Activated CD4-positive, alpha-beta memory T cell treated with anti-CD3 and anti-CD28 coated beads, Interleukin-2, amount 10 ng/mL, durations not matched to agents 7 days and 5 days (primary cell): ENCODE measurements around the gene PRKCB. TPM values are rescaled to one million over a fixed set of nuclear protein-coding genes. Genes with fewer than 3 reads are reported as not detected.
"Not testable (repeated sequence)": the region's sequence is repeated elsewhere in the genome, so short reads cannot be mapped to it uniquely, and the experiment has no call there.

Experiments
- CTCF ChIA-PET: fragments of 350-600 bp; sonication (Branson Sonifier 250); formaldehyde crosslinking; loops from one replicate; lab custom pipeline; 2021; ENCODE audit warnings: antibody characterized with exemption, inconsistent platforms; lab: Charles Lee
- POLR2A ChIA-PET: fragments of 350-600 bp; sonication (Branson Sonifier 250); formaldehyde crosslinking; loops from one replicate; lab custom pipeline; 2021; ENCODE audit warnings: antibody characterized with exemption; lab: Charles Lee
- DNase-seq: peaks from one replicate; pipeline ENCODE4 v3.0.0-alpha.2; 2020
- H3K27ac Mint-ChIP-seq: one replicate; pipeline ENCODE4 v1.8.0; 2021; ENCODE audit warnings: mild to moderate bottlenecking, mixed read lengths
- H3K27me3 Mint-ChIP-seq: one replicate; pipeline ENCODE4 v1.8.0; 2021; ENCODE audit warnings: mixed read lengths
- H3K36me3 Mint-ChIP-seq: one replicate; pipeline ENCODE4 v1.8.0; 2021; ENCODE audit warnings: low read depth, mixed read lengths
- H3K4me1 Mint-ChIP-seq: one replicate; pipeline ENCODE4 v1.8.0; 2021; ENCODE audit warnings: mixed read lengths
- H3K4me3 Mint-ChIP-seq: one replicate; pipeline ENCODE4 v1.8.0; 2021; ENCODE audit warnings: mild to moderate bottlenecking, mixed read lengths
- H3K9me3 Mint-ChIP-seq: one replicate; pipeline ENCODE4 v1.8.0; 2021; ENCODE audit warnings: mixed read lengths
- total RNA-seq, 2 experiments: library from RNA; stranded (reverse); gene quantifications; one replicate each; pipeline ENCODE4 v1.2.3, GENCODE V29; 2021

Gene PRKCB
- total RNA-seq, 2 experiments from 2014 or later = 77.3 to 81.4 TPM

GRCh38 chr16:24013054-24013636, 177.4 kb downstream of the PRKCB start:
- POLR2A ChIA-PET = interaction anchor here (0.7 to 1.2 kb wide), 3 partner anchors 15 to 210 kb away, joined by 3 read pairs; no protein-coding TSS in a partner anchor
- peak overlapping the region; percentile 86 for H3K27ac Mint-ChIP-seq
- H3K9me3 Mint-ChIP-seq = no peaks in the 10 kb centered on the region
- H3K4me3 Mint-ChIP-seq = no peak overlapping the region
- CTCF ChIA-PET = interaction anchor here (0.6 to 15.6 kb wide), 5 partner anchors 13 to 498 kb away, joined by 3 to 276 read pairs (median 7); no protein-coding TSS in a partner anchor
- no peak for DNase-seq
- H3K27me3 Mint-ChIP-seq = no peaks in the 10 kb centered on the region
- peaks cover 43% of the 10 kb centered on the region for H3K4me1 Mint-ChIP-seq
- no peaks in the 10 kb centered on the region for H3K36me3 Mint-ChIP-seq

GRCh38 chr16:24013864-24014645, 178.3 kb downstream of the PRKCB start:
- ChIA-PET POLR2A (no interaction called here), CTCF (interaction anchor here (1.0 to 15.6 kb wide), 4 partner anchors 12 to 211 kb away, joined by 4 to 276 read pairs (median 18); no protein-coding TSS in a partner anchor)
- H3K27ac Mint-ChIP-seq = peak overlapping the region; percentile 86
- H3K4me1 Mint-ChIP-seq = peaks cover 37% of the 10 kb centered on the region
- H3K27me3 Mint-ChIP-seq = no peaks in the 10 kb centered on the region
- H3K36me3 Mint-ChIP-seq = no peaks in the 10 kb centered on the region
- no peaks in the 10 kb centered on the region for H3K9me3 Mint-ChIP-seq
- DNase-seq = peak; percentile 61
- H3K4me3 Mint-ChIP-seq = peak overlapping the region; percentile 42

- CTCF ChIA-PET = interaction anchor here (1.3 to 15.6 kb wide), 4 partner anchors 11 to 490 kb away, joined by 7 to 276 read pairs (median 18); no protein-coding TSS in a partner anchor
- H3K27me3 Mint-ChIP-seq, H3K36me3 Mint-ChIP-seq, H3K4me3 Mint-ChIP-seq, H3K9me3 Mint-ChIP-seq, DNase-seq: not testable (repeated sequence)
- Mint-ChIP-seq H3K4me1 (peaks cover 35% of the 10 kb centered on the region), H3K27ac (peak overlapping the region; percentile 23)
- POLR2A ChIA-PET = interaction anchor here (1.2 to 1.3 kb wide), 2 partner anchors 13 to 65 kb away, joined by 3 to 4 read pairs; no protein-coding TSS in a partner anchor
These were observed 179.2 kb downstream of the PRKCB start for GRCh38 chr16:24014955-24015354.

DNA sequence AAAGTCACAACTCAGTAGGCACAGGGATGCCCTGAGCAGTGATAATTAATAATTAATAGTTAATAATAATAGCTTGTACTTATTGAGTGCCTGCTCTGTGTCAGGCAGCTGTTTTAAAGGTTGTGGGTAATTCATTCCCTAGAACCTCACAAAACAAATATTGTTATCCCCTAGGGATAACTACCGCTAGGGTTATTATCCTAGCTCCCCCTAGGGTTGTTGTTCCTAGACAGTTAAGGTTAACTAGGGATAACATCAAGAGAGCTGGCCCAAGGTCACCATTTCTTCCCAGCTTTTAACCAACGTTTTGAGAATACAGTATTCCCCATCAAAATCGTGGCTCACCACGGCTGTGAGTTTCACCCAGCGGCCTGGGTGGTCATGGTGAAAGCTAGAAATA, 180.1 kb downstream of the PRKCB start:
- H3K27me3 Mint-ChIP-seq = no peaks in the 10 kb centered on the region
- peaks cover 35% of the 10 kb centered on the region for H3K4me1 Mint-ChIP-seq
- H3K4me3 Mint-ChIP-seq = no peak overlapping the region
- CTCF ChIA-PET = interaction anchor here (1.3 to 15.6 kb wide), 3 partner anchors 20 to 489 kb away, joined by 7 to 276 read pairs (median 28); no protein-coding TSS in a partner anchor
- no peak for DNase-seq
- H3K36me3 Mint-ChIP-seq = no peaks in the 10 kb centered on the region
- H3K27ac Mint-ChIP-seq = no peak overlapping the region
- POLR2A ChIA-PET = interaction anchor here (1.2 to 1.3 kb wide), 2 partner anchors 12 to 66 kb away, joined by 3 to 4 read pairs; no protein-coding TSS in a partner anchor
- H3K9me3 Mint-ChIP-seq = no peaks in the 10 kb centered on the region

GRCh38 chr16:24018485-24018884, 182.7 kb downstream of the PRKCB start:
- Mint-ChIP-seq H3K4me3 (no peak overlapping the region), H3K9me3 (no peaks in the 10 kb centered on the region), H3K36me3 (peaks cover 8% of the 10 kb centered on the region), H3K27me3 (no peaks in the 10 kb centered on the region), H3K27ac (no peak overlapping the region), H3K4me1 (peaks cover 37% of the 10 kb centered on the region)
- no peak for DNase-seq
- CTCF ChIA-PET = interaction anchor here (3.2 to 15.6 kb wide), 2 partner anchors 9 to 215 kb away, joined by 10 to 276 read pairs; no protein-coding TSS in a partner anchor
- POLR2A ChIA-PET = no interaction called here

GRCh38 chr16:24022797-24023196, 187.0 kb downstream of the PRKCB start:
- DNase-seq = no peak
- H3K9me3 Mint-ChIP-seq = no peaks in the 10 kb centered on the region
- H3K27ac Mint-ChIP-seq = no peak overlapping the region
- peaks cover 13% of the 10 kb centered on the region for H3K4me1 Mint-ChIP-seq
- ChIA-PET CTCF (interaction anchor here (1.0 kb wide), 1 partner anchor 12 kb away, joined by 3 read pairs; no protein-coding TSS in a partner anchor), POLR2A (no interaction called here)
- no peaks in the 10 kb centered on the region for H3K27me3 Mint-ChIP-seq
- peaks cover 8% of the 10 kb centered on the region for H3K36me3 Mint-ChIP-seq
- H3K4me3 Mint-ChIP-seq = no peak overlapping the region

GRCh38 chr16:24023621-24024020, 187.8 kb downstream of the PRKCB start:
- Mint-ChIP-seq H3K27me3 (no peaks in the 10 kb centered on the region), H3K9me3 (no peaks in the 10 kb centered on the region), H3K36me3 (peaks cover 8% of the 10 kb centered on the region), H3K27ac (no peak overlapping the region), H3K4me3 (no peak overlapping the region), H3K4me1 (peaks cover 13% of the 10 kb centered on the region)
- POLR2A ChIA-PET = no interaction called here
- CTCF ChIA-PET = no interaction called here
- no peak for DNase-seq

DNA sequence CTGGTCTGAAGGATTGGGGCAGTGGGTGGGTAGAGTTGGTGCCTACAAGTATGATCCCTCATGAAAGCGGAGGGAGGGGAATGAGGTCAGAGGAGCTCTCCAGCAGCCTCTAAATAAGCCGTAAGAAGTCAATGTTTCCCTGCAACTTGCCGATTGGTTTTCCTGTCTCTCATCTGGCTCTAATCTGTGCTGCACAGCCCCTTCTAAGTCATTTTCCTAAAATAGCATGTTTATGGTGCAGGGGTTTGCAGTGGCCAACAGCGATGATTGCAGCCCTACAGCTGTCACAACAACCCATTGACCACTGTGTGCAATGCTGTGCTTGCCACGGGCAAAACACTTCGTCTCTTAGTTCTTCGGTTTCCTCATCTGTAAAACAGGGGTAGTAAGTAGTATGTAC, 189.2 kb downstream of the PRKCB start:
- Mint-ChIP-seq H3K4me1 (peaks cover 13% of the 10 kb centered on the region), H3K27ac (no peak overlapping the region), H3K36me3 (peaks cover 8% of the 10 kb centered on the region), H3K9me3 (no peaks in the 10 kb centered on the region), H3K27me3 (no peaks in the 10 kb centered on the region), H3K4me3 (no peak overlapping the region)
- no peak for DNase-seq
- ChIA-PET CTCF (interaction anchor here (1.2 to 1.7 kb wide), 2 partner anchors 11 to 222 kb away, joined by 3 to 7 read pairs; no protein-coding TSS in a partner anchor), POLR2A (no interaction called here)

DNA sequence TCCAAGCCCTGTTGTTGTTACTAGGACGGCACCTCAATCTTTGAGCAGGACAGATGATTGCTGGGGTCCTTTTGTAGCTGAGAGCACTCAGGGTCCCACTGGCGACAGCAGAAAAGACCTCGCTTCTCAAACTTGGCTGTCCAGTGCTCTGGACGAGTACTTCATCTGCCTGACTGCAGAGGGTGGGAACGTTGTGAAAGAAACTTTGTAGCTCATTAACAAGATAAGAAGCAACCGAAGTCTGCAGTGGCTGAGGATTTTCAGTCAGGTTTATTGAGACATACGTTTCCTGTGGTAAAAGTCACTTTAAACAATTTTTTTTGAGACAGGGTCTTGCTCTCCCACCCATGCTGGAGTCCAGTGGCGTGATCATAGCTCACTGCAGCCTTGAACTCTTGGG, 191.7 kb downstream of the PRKCB start:
- Mint-ChIP-seq H3K9me3 (no peaks in the 10 kb centered on the region), H3K4me1 (peaks cover 23% of the 10 kb centered on the region), H3K27me3 (no peaks in the 10 kb centered on the region), H3K36me3 (peaks cover 9% of the 10 kb centered on the region), H3K27ac (no peak overlapping the region), H3K4me3 (no peak overlapping the region)
- no peak for DNase-seq
- ChIA-PET POLR2A (interaction anchor here (0.8 kb wide), 1 partner anchor 12 kb away, joined by 3 read pairs; no protein-coding TSS in a partner anchor), CTCF (interaction anchor here (1.0 to 2.6 kb wide), 2 partner anchors 17 to 475 kb away, joined by 4 to 7 read pairs; no protein-coding TSS in a partner anchor)

DNA sequence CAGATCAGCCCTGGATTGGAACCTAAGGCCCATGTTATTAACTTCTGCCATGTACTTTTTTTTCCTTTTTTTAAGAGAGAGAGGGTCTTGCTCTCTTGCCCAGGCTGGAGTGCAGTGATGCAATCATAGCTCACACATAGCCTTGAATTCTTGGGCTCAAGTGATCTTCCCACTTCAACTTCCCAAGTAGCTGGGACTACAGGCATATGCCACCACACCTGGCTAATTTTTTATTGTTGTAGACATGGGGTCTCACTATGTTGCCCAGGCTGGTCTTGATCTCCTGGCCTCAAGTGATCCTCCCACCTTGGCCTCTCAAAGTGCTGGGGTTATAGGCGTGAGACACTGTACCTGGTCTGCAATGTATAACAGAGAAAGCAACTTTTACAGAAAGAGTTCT, 194.1 kb downstream of the PRKCB start:
- H3K9me3 Mint-ChIP-seq, DNase-seq, H3K27ac Mint-ChIP-seq, H3K27me3 Mint-ChIP-seq, H3K4me3 Mint-ChIP-seq, POLR2A ChIA-PET: not testable (repeated sequence)
- Mint-ChIP-seq H3K4me1 (peaks cover 43% of the 10 kb centered on the region), H3K36me3 (peaks cover 29% of the 10 kb centered on the region)
- CTCF ChIA-PET = interaction anchor here (1.0 to 1.9 kb wide), 4 partner anchors 19 to 229 kb away, joined by 3 to 8 read pairs (median 7); no protein-coding TSS in a partner anchor

- POLR2A ChIA-PET = interaction anchor here (1.0 to 2.3 kb wide), 2 partner anchors 22 to 232 kb away, joined by 3 to 8 read pairs; no protein-coding TSS in a partner anchor
These were observed 199.5 kb downstream of the PRKCB start for GRCh38 chr16:24035127-24035842.

DNA sequence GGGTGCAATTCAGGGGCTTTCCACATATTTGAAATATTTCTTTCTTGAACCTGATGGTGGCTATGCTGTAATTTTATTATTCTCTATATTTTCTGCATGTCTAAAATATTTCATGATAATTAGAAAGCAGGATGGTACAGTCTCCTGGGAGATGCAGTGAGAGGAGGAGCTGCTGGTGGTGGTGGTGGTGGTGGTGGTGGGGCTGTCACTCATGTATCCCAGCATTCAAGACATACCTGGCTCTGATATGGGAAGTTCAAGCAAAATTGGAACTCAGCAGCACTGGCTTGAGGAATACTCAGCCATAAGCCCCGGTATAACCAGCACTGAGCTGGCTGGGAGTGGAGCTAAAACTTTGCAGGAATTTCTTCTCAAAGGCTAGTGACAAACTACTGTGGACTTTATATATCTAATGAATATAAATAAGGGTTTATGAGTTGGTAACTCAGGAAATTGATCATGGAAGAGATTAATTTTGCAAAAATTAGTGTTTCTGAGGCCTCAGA, 200.3 kb downstream of the PRKCB start:
- Mint-ChIP-seq H3K27me3 (no peaks in the 10 kb centered on the region), H3K27ac (no peak overlapping the region), H3K4me1 (peaks cover 55% of the 10 kb centered on the region), H3K36me3 (peaks cover 36% of the 10 kb centered on the region), H3K9me3 (peaks cover 2% of the 10 kb centered on the region), H3K4me3 (no peak overlapping the region)
- ChIA-PET POLR2A (interaction anchor here (2.3 kb wide), 1 partner anchor 232 kb away, joined by 8 read pairs; no protein-coding TSS in a partner anchor), CTCF (interaction anchor here (0.5 to 4.9 kb wide), 13 partner anchors 10 to 469 kb away, joined by 3 to 90 read pairs (median 6); no protein-coding TSS in a partner anchor)
- no peak for DNase-seq

More at GRCh38 chr16:24035127-24035842, 199.5 kb downstream of the PRKCB start:
- Mint-ChIP-seq H3K36me3 (peaks cover 36% of the 10 kb centered on the region), H3K27me3 (no peaks in the 10 kb centered on the region), H3K9me3 (peaks cover 2% of the 10 kb centered on the region), H3K4me3 (peak overlapping the region; percentile 55), H3K27ac (peak overlapping the region; percentile 75), H3K4me1 (peaks cover 61% of the 10 kb centered on the region)
- DNase-seq = peak; percentile 58
- CTCF ChIA-PET = interaction anchor here (1.6 to 4.9 kb wide), 7 partner anchors 20 to 469 kb away, joined by 4 to 90 read pairs (median 9); no protein-coding TSS in a partner anchor
